GM20431 (cell line): ENCODE measurements around the gene TMSB10.

Experiments
- in situ Hi-C: fragments of 300-500 bp; cut with MseI, MboI; formaldehyde crosslinking; loops from one replicate; pipeline ENCODE4 v1.15.0; 2020; ENCODE audit warnings: low sequenced_read_pairs; ENCODE audit not compliant: unreplicated experiment

Gene TMSB10

GRCh38 chr2:84878896-84879583, 26.4 kb upstream of the TMSB10 start:
- in situ Hi-C loops: loop anchor here (10.0 kb wide), 1 partner anchor 46 kb away; no protein-coding TSS in a partner anchor

DNA sequence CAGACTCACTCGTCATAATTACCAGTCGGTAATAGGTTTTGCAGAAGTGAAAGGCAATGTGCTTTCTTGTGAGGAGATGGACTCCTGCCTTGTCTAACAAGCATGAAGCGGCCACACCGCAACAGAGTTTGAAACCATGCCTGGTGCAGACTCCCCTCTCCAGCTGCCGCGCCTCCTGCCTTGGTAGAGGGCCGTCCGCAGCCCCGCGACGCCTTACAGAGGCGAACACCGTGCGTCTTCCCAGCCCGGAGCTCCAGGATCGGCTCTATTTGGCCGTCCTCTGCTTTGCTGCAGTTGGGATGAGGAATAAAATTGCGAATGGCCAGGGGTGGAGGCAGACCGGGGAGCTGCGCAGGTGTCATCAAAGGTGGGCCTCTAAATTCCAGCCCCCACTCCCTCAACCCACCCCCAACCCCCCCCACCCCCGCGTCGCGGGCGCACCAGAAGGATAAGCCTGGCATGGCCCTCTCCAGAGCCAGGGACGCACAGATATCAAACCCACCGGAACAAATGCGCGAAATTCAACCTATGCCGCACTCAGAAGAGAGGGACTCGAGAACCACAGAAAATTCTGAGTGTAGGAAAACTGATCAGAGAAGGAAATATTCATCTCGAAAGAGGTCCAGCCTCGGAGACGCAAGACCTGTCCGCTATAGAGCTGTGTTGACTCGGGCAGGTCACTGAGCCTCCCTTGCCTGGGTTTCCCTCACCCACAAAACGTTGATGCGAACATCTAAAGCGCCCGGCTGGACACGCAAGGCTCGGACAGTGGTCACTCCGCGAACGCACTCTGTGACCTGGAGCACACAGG, 25.7 kb upstream of the TMSB10 start:
- in situ Hi-C loops: loop anchor here (10.0 kb wide), 1 partner anchor 45 kb away; no protein-coding TSS in a partner anchor

GRCh38 chr2:84880395-84880644, 25.1 kb upstream of the TMSB10 start:
- in situ Hi-C loops: no loop called here

- in situ Hi-C loops: no loop called here
Observed at GRCh38 chr2:84880645-84881521, 24.6 kb upstream of the TMSB10 start, which contains the start of gene TRABD2A. Gene TRABD2A (minus strand): TSS chr2:84881084. CDS start chr2:84881039, 45 bp downstream.

GRCh38 chr2:84881581-84882413, 23.7 kb upstream of the TMSB10 start:
- in situ Hi-C loops: no loop called here

DNA sequence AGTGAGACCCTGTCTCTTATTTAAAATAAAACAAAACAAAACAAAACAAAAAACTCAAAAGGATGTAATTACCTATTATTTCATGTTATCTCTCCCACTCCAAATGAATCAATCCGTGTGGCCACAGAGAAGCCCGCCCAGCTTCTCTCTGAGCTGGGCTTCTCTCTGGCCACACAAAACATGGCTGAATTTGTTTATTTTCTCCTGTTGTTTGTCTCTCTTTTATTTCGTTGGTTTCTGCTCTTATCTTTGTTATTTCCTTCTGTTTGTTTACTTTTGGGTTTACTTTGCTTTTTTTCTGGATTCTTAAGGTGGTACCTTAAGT, 23.1 kb upstream of the TMSB10 start:
- in situ Hi-C loops: no loop called here

DNA sequence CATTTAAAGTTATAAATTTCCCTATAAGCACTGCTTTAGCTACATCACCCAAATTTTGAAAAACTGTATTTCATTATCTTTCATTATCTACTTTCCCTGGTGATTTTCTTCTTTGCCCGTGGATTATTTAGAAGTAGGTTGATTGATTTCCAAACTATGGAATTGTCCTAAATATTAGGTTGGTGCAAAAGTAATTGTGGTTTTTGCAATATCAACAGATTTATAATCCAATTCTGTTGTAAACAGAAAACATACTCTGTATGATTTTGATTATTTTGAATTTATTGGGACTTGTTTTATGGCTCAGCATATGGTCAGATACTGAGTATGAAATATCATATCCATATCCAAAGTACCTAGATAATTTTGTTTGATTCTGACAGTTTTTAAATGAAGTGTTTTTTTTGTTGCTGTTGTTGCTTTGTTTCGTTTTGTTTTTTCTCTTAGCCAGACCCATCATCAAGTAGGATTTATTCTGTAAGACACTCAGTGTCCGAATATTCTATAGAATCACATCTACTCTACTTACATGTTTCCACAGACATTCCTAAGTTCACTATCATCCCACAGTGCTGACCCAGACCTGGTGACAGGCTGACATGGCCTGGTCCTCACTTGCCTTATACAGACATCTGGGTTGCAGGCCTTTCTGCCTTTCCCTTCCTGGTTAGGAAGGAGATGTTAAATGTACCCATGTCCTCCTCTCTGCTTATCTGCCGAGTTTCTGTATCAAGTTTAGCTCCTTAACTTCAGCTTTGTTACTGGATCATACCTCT, 22.5 kb upstream of the TMSB10 start:
- in situ Hi-C loops: no loop called here

- in situ Hi-C loops: no loop called here
Observed at GRCh38 chr2:84884449-84884848, 21.0 kb upstream of the TMSB10 start.

DNA sequence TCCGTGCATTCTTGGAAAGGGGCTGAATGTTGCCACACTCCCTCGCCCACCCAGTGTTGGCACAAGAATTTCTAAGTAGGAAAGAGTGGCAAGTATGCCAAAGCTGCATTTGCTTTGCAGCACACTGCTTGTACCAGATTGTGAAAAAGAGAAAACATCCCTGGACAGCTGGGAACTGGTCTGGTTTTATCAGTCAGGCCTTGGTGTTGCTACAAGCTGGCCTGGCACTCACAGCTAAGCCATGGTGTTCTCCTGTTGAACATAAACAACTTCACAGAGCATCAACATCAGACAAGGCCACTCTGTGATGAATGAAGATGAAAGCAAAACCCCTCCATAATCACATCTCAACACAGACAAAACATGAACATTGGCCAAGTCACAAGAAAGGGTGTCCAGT, 20.3 kb upstream of the TMSB10 start:
- in situ Hi-C loops: no loop called here

DNA sequence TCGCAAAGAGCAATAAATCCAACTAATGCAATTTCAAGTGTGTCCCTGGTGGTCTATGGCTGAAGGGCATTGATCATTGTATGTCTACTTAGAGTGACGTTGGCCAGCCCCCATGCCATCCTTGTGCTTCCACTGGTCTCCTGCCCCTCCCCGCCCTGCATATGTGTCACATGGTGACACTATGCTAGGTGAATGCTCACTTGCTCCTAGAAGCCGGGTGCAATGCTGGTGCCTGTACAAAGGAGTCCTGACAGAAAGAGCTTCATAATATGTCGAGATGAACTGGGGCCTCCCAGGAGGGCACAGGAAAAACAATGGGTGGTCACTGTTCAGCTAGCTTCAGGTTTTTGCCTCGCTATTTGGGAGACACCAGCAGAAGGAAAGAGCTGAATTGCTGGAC, 18.7 kb upstream of the TMSB10 start:
- in situ Hi-C loops: no loop called here

DNA sequence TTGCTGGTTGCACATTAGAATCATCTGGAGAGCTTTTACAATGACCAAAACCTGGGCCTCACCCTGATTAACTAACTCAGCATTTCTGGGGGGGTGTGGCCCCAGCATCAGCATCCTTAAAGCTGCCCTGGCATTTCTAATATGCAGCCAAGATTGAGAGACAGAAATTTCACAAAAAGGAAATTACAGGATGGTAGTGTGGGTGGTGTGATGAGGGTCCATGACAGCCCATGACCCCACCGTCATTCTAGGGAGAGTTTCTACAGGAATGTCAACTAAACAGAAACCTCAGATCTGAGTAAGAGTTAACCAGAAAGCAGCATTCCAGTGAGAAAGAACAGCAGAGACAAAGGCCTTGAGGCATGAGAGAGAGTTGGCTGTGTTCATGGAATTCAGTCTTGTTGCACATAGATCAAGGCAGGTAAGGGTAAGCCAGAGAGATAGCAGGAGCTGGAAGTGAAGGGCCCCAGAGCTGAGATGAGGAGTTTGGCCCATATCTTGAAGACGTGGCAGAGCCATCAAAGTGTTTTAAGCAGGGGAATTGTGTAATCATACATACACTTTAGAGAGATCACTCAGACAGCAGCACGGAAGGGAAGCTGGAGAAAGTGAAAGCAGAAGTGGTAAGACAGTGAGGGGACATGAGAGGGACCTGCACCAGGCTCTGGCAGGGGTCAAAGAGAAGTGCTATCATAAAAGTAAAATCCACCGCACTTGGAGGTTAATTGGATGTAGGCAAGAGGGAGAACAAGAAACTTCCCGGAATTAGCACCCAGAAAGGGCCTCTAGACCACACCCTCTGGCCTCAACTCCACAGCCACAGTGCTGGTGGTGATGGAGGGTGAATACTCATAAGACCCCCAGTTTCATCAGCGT, 16.8 kb upstream of the TMSB10 start:
- in situ Hi-C loops: no loop called here

DNA sequence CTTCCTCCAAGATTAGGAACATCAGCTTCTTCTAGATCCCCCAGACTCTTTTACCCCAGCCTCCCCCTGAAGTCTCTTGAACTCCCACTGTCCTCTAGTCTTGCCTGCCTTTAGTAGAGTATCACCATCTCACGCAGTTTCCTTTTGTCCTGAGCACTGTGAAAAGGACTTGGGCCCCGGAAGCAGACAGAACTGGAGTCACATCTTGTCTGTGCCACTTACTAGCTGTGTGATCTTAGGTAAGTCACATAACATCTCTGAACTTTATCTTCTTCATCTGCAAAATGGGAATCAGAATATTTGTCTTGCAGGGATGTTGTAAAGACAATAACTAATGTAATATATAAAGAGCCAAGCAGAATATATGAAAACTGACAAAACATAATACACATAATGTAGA, 16.1 kb upstream of the TMSB10 start:
- in situ Hi-C loops: no loop called here

DNA sequence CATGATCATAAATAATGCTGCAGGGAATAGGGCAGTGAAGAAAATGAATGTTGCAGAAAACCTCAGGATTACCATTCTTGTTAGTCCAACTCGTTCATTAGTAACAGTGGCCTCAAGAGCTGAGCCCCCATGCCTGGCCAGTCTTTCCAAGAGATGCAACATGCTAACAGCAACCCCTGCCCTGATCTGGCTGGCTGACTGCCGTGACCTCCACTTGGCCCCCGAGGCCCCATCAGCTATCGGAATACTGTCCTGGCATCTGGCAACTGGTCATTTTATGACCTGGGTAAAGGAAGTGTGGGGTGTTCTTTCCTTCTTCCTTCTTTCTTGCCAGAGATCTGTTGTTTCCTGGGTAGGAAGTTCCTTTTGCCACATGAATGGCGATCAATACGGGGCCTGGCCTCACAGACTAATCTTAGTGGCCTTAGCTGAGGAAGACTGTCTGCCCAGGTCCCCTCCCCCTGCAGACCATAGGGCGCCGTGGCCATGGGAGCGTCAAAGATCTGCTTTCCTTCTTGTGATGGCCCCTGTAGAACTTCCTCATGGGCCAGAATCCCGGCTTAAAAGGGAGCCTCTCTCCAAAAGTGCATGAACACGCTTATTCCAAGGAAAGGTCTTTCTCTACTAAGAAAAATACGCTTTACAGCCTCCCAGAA, 14.0 kb upstream of the TMSB10 start:
- in situ Hi-C loops: no loop called here

DNA sequence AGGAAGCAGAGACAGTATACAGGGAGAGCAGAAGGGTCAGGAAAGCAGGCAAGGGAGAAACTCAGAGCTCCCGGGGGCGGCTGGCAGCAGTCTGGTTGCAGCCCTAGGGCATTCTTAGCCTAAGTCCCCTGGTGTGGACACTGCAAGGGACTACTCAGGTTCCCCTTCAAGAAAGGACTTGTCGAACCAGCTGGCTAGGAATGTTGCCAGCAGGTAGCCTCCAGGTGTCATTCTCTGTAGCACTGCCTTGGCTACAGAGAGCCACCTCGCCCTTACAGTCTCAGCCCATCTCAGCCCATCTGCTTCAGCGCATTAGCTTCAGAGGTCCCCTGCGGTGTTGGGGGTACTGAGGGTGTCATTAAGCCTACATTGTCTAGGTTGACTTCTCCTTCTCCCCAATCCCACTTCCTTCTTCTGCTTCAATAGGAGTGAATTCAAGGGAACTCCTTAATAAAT, 11.3 kb upstream of the TMSB10 start:
- in situ Hi-C loops: no loop called here

DNA sequence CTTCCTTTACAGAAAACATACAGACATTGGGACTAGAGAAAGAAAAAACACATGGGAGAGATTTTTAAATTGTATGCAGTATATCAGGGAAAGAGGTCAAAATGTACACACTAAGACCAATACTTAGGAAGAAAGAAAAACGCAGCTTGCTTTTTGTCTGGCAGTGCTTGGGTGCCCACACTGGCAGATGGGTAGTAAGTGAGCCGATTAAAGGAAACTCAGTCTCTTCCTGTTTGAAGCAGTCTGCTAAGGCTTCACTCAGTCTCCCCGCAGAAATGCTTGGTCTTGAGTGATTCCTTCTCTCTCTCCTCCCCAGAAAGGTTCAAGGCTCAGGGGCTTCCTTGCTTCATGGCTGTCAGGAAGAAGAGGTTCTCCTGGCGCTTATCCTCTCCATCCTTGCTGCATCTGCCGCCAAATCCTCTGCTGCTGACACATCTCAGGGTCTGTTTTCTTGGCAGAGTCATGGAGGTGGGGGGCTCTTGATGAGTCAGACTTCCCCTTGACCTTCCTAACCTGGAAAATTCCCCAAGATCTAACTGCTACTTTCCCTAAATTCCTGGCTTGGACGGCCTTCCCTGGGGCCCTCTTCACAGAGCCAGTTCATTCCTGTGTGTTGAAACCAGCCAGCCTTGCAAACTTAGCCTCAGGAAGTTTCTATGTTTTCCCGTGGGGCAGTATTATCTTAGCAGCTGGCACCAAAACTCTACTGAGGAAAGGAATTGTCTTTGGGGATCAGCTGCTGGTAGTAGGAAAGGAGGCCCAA, 10.5 kb upstream of the TMSB10 start:
- in situ Hi-C loops: no loop called here

DNA sequence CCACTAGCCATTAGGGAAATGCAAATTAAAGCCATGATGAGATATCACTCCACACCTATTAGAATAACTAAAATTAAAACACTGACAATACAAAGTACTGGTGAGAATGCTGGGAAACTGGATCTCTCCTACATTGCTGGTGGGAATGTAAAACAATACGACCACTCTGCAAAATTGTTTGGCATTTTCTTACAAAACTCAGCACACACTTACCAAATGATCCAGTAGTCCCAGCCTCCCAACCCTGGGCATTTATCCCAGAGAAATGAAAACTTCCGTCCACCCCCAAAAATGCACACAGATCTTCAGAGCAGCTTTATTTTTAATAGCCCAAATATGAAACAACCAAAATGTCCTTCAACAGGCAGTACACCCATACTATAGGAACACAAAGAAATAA, 8.9 kb upstream of the TMSB10 start:
- in situ Hi-C loops: no loop called here

GRCh38 chr2:84897773-84898172, 7.7 kb upstream of the TMSB10 start:
- in situ Hi-C loops: no loop called here
